Glomerular visceral epithelial cell (primary cell): Measurements from ENCODE around the gene PFKFB3.
"Not testable (repeated sequence)": the region's sequence is repeated elsewhere in the genome, so short reads cannot be mapped to it uniquely, and the experiment has no call there.

Experiments
- DNase-seq: peaks from one replicate; pipeline ENCODE4 v3.0.0-alpha.2; 2016; ENCODE audit errors: extremely low spot score

PFKFB3 gene

GRCh38 chr10:6272126-6272525 is 69.4 kb downstream of the PFKFB3 start:
- DNase-seq, result no peak

DNA sequence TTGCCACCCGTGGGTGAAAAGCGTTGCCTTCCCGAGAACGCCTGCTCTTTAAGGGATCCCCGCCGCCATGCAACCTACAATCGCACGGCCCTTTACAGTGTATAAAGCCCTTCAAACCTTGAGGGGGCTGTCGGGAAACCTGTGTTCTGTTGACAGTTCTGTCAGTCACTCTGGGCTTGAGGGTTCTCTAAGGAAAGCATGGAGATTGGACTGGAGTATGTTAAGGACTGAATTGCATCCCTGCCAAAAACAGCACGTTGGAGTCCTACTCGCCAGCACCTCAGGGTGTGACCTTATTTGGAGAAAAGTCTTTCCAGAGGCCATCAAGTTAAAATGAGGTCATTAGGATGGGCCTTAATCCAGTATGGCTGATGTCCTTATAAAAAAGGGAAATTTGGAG is 70.6 kb downstream of the PFKFB3 start:
- DNase-seq, result no peak

DNA sequence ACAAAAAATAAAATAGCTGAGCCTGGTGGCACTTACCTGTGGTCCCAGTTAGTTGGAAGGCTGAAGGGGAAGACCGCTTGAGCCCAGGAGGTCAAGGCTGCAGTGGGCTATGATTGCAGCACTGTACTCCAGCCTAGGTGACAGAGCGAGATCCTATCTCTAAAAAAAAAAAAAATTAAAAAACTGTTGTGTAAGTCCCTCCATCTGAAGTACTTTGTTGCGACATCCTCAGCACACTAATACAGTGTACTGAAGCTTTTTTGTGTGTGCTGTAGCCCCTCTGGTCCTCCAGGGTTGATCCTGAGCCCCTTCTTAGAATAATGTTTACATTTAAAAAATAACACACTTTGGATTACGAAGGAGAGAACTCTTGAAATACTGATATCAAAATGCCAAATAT is 71.3 kb downstream of the PFKFB3 start:
- DNase-seq, result no peak

DNA sequence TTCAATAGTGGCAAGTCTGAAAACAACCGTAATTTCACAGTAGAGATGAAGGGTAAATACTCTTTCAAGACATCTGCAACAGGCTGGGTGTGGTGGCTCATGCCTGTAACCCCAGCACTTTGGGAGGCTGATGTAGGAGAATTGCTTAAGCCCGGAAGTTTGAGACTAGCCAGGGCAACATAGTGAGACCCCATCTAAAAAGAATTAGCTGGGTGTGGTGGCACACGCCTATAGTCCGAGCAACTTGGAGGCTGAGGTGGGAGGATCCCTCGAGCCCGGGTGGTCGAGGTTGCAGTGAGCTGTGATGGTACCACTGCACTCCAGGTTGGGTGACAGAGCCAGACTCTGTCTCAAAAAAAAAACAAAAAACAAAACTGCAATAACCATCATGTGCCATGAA is 71.8 kb downstream of the PFKFB3 start:
- DNase-seq, result no peak

DNA sequence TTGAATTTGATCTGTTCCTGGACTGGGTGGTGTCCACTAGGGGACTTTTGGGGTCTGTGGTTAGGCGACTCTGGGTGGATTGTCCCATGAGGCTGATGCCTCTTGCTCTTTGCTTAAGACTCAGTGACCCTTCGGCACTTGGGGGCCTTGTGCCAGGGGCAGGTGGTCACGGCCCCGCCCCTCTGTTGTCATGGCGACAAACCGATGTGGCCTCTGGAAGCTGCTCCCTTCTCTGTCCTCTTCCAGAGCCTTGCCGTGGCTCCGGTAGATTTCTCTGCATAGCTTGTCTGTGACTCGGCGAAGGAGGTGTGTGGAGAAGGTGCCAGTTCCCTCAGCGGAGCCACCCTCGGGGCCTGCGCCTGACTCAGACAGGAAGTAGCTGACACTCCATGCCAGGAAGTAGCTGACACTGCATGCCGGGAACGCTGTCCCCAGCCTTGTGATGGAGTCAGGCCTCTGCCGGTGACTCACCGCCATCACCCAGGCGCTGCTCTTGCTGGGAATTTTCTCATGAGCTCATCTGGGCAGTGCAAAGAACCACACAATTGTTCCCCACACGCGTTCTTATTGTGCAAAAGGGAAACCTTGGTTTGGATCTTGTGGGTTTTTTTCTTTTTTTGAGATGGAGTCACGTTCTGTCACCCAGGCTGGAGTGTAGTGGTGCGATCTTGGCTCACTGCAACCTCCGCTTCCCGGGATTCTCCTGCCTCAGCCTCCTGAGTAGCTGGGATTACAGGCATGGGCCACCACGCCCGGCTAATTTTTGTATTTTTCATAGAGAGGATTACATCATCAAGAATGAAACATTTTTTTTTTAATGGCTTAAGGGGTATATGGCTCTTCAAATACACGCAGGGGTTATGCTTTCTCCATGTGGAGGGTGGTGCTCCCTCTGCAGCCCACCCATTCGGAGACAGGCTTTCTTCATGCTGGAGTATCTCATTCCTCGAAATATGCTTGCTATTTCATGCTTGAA is 72.6 kb downstream of the PFKFB3 start:
- DNase-seq, result peak; percentile 99

DNA sequence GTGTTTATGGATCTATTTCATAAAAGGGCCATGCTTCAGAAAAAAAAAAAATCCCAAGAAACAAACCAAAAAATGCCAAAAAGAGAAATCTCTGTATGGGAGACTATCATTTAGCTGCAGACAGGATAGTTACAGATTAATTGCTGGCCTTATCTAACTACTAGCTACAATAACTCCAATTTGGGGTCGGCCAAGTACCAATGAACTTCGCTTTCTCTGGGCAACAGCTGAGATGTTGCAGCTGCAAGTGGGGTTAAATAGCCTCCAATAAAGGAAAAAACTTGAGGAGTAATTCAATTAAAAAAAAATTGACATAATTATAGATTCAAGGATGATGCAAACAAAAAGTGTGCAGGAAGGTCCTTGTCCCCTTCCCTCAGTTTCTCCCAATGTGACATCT is 73.6 kb downstream of the PFKFB3 start:
- no peak for DNase-seq

DNA sequence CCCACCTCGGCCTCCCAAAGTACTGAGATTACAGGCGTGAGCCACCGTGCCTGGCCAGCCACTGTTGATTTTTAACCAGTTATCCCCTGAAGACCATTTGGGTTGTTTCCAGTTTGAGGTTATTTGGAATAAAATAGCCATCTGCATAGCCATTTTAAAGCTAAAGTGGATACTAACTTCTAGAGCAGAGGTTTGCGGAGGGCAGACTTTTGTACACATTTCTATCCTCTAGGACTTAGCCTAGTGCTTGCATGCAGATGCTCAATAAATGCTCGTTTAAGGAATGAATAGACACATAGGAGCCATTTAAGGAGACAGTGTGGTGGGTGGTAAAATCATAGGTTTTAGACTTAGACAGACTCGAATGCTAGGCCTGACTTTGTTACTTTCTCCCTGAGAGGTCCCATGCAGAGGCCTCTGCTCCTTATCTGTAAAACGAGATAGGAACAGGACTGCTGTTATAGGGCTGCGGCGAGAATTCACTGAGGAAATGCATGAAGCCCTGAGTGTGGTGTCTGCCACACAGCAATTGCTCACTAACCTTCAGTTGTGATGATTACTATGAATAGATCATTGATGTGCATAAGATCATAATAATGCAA is 75.9 kb downstream of the PFKFB3 start:
- no peak for DNase-seq

DNA sequence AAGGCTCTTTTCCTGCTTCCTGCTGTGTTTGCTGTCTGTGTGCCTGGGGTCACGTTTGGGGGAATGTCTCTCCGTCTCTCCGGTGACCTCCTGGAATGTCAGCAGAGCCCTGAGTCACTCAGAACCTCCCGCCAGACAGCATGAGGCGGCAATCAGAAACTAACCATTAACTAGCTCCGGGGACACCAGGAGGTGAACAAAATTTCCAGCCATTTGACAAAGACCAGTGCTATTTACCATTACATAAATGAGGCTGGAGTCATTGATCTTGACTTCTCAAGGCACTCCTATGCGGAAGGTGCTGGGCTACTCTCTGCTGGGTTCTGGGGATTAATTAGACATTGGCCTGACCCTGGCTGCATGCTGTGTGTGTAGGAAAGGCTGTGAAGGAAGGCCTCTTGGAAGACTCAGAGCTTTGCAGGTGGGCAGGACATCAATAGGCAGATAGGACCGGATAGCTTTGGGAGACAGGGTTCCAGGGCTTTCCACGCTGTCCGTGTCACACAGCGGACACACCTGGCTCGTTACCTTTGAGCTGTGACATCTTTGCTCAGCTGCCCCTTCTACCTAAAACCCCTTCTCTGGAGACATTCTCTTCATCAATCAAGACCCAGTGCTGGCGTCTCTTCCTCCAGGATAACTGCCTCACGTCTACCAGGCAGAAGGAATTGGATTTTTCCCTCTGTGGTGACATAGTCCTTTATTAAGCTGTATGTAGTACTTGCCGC is 77.0 kb downstream of the PFKFB3 start:
- DNase-seq, result peak; percentile 96

DNA sequence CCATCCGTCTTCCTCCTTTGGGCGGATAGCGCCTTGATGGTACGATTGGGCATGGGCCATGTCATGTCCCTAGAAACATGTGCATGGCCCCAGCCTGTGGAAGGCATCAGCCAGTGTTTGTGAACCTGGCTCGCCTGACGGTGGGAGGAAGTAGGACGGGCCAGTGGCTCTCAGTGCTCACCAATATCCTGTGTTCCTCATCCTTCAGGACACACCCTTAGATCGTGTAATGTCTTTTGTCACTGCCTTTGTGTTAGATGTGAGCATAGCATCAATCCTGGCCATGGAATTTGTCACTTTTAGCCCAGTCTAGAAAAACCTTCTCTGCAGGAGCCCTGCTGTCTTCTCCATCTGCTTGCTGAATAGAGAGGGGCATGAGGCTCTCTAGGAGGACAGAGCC is 77.6 kb downstream of the PFKFB3 start:
- DNase-seq, result no peak

- DNase-seq, result no peak
These were observed 79.8 kb downstream of the PFKFB3 start for GRCh38 chr10:6282454-6282958.

DNA sequence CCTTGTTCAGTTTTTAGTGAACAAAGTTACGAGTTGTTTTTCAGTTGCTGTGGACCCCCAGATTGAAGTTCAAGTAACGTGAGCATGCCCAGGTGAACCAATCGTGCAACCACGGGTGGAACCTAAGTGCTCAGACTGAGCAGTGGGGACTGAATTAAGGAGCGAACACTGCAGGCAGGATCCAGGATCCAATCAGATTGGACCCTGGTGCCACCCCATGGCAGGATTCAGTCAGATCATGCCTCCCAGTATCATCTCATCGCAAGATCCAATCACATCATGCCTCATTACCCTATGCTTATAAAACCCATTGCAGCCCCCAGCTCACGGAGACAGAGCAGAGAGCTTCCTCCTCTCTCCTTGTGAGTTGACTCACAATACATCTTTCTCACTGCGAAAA is 80.9 kb downstream of the PFKFB3 start:
- DNase-seq, result no peak

DNA sequence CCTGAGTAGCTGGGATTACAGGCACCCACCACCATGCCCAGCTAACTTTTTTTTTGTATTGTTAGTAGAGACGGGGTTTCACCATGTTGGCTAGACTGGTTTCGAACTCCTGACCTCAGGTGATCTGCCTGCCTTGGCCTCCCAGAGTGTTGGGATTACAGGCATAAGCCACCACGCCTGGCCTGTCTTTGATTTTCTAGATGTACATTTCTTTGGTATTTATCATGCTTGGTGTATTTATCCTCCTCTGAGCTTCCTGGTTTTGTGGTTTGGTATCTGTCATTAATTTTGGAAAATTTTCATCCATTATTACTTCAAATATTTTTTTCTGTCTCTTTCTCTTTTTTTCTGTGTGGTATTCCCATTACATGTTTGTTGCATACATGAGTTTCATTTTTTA is 87.9 kb downstream of the PFKFB3 start:
- DNase-seq, result peak; percentile 61

- DNase-seq, result no peak
These were observed 90.0 kb downstream of the PFKFB3 start for GRCh38 chr10:6292741-6293151.

- not testable (repeated sequence) for DNase-seq
These were observed 93.7 kb downstream of the PFKFB3 start for GRCh38 chr10:6296425-6296824.

- no peak for DNase-seq
These were observed 94.1 kb downstream of the PFKFB3 start for GRCh38 chr10:6296828-6297251.

DNA sequence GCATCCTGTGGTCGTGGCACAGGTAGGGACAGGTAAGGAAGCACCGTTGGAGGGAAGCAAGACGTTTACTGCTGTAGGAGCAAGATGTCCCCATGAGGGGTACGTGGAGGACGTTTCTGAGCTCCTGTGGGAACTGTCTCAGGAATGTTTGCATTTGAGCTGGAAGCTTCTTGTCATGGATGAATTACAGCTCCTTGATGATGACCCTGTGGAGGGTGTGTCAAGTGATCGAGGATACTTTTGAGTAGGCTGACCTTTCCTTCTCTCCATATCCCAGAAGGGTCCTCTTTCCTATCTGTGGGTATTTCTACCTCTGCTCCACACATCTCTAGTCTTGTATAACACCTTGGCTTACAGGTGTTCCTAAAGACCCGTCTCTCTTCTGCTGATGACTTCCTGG is 94.8 kb downstream of the PFKFB3 start:
- DNase-seq, result no peak

DNA sequence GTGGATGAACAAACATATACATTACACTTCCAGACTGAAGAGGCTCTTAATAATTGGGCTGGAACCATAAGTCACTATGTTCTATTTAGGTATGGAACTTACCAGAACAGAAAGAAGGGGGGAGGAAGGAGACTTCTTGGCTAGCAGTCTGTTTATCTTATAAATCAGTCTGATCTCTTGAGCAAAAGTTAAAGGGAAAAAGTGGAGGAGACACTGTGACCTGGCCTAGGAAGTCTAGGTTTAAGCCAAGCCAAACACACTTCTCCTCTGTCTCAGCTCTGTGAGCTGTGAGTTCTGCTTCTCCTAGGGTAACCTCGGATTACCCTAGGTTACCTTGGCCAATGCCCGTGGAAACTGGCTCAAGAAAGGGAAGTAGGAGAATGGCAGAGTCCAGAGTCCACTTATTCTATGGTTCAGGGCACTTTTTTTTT is 95.2 kb downstream of the PFKFB3 start:
- DNase-seq, result no peak

- no peak for DNase-seq
These were observed 95.7 kb downstream of the PFKFB3 start for GRCh38 chr10:6298428-6298827.

GRCh38 chr10:6299234-6299633 is 96.5 kb downstream of the PFKFB3 start:
- DNase-seq, result peak; percentile 91

GRCh38 chr10:6299743-6300105 is 97.0 kb downstream of the PFKFB3 start:
- DNase-seq, result no peak

GRCh38 chr10:6300106-6300783 is 97.5 kb downstream of the PFKFB3 start:
- DNase-seq, result peak; percentile 83
